NOMO-1 treated with dmso at 0.1 percent for 144 hours (cell line): Measurements from ENCODE around the gene ZSCAN26.
"Not testable (repeated sequence)": the region's sequence is repeated elsewhere in the genome, so short reads cannot be mapped to it uniquely, and the experiment has no call there.

Experiments
- DNase-seq: peaks from one replicate; lab custom pipeline; 2025; ENCODE audit not compliant: unreplicated experiment; lab: John Stamatoyannopoulos, UW

ZSCAN26 gene

GRCh38 chr6:28254121-28254519 lies 12.8 kb upstream of the ZSCAN26 start:
- DNase-seq, result no peak

GRCh38 chr6:28257042-28257441 lies 9.9 kb upstream of the ZSCAN26 start:
- DNase-seq, result no peak

GRCh38 chr6:28258877-28259777 lies 7.8 kb upstream of the ZSCAN26 start, which contains the start of gene NKAPL:
TSS of gene NKAPL (plus strand) at chr6:28259297. CDS start at chr6:28259372, 75 bp downstream.
- DNase-seq, result no peak

- no peak for DNase-seq
Measured at GRCh38 chr6:28263922-28264321, 3.0 kb upstream of the ZSCAN26 start.

GRCh38 chr6:28264834-28265401 lies 2.0 kb upstream of the ZSCAN26 start:
- no peak for DNase-seq

GRCh38 chr6:28266563-28266961 lies 381 bp upstream of the ZSCAN26 start:
- DNase-seq, result no peak

- DNase-seq, result no peak
Measured at GRCh38 chr6:28267695-28268059, 734 bp downstream of the ZSCAN26 start.

- DNase-seq, result no peak
Measured at GRCh38 chr6:28269492-28269891, 2.5 kb downstream of the ZSCAN26 start.

GRCh38 chr6:28274888-28275287 lies 7.9 kb downstream of the ZSCAN26 start:
- no peak for DNase-seq

GRCh38 chr6:28277746-28278145 lies 10.8 kb downstream of the ZSCAN26 start:
- DNase-seq, result no peak

GRCh38 chr6:28280595-28281287 lies 13.8 kb downstream of the ZSCAN26 start:
- DNase-seq, result no peak

- peak; percentile 46 for DNase-seq
Measured at GRCh38 chr6:28281288-28282064, 14.5 kb downstream of the ZSCAN26 start, which contains the start of gene PGBD1. TSS of gene PGBD1 (plus strand) at chr6:28281572. CDS start at chr6:28283814, 2,242 bp downstream.

- no peak for DNase-seq
Measured at GRCh38 chr6:28282926-28283325, 16.0 kb downstream of the ZSCAN26 start.

GRCh38 chr6:28291573-28291972 lies 24.6 kb downstream of the ZSCAN26 start:
- no peak for DNase-seq

- DNase-seq, result no peak
Measured at GRCh38 chr6:28295326-28295725, 28.4 kb downstream of the ZSCAN26 start.

- DNase-seq, result no peak
Measured at GRCh38 chr6:28296520-28297060, 29.6 kb downstream of the ZSCAN26 start.

- no peak for DNase-seq
Measured at GRCh38 chr6:28303570-28303969, 36.6 kb downstream of the ZSCAN26 start.

GRCh38 chr6:28306363-28306762 lies 39.4 kb downstream of the ZSCAN26 start:
- DNase-seq, result not testable (repeated sequence)

- DNase-seq, result no peak
Measured at GRCh38 chr6:28311139-28311823, 44.3 kb downstream of the ZSCAN26 start.

GRCh38 chr6:28312939-28313338 lies 46.0 kb downstream of the ZSCAN26 start:
- DNase-seq, result no peak
